Activated naive CD4-positive, alpha-beta T cell treated with anti-CD3 and anti-CD28 coated beads, Interleukin-2, amount 10 ng/mL, durations not matched to agents 7 days and 5 days (primary cell): ENCODE data around the gene MTMR10.

ENCODE experiments used
- CTCF ChIA-PET: fragments of 350-600 bp; sonication (Branson Sonifier 250); formaldehyde crosslinking; loops from one replicate; lab custom pipeline; 2021; ENCODE audit warnings: antibody characterized with exemption; lab: Charles Lee
- DNase-seq: peaks from one replicate; pipeline ENCODE4 v3.0.0-alpha.2; 2020
- H3K27ac Mint-ChIP-seq: one replicate; pipeline ENCODE4 v1.8.0; 2021; ENCODE audit warnings: mild to moderate bottlenecking, moderate library complexity, mixed read lengths
- H3K27me3 Mint-ChIP-seq: one replicate; pipeline ENCODE4 v1.8.0; 2021; ENCODE audit warnings: mild to moderate bottlenecking, mixed read lengths
- H3K36me3 Mint-ChIP-seq: one replicate; pipeline ENCODE4 v1.8.0; 2021; ENCODE audit warnings: mixed read lengths
- H3K4me1 Mint-ChIP-seq: one replicate; pipeline ENCODE4 v1.8.0; 2021; ENCODE audit warnings: mixed read lengths
- H3K4me3 Mint-ChIP-seq: one replicate; pipeline ENCODE4 v1.8.0; 2021; ENCODE audit warnings: mild to moderate bottlenecking, moderate library complexity, mixed read lengths
- H3K9me3 Mint-ChIP-seq: one replicate; pipeline ENCODE4 v1.8.0; 2021; ENCODE audit warnings: mixed read lengths

MTMR10 gene

DNA sequence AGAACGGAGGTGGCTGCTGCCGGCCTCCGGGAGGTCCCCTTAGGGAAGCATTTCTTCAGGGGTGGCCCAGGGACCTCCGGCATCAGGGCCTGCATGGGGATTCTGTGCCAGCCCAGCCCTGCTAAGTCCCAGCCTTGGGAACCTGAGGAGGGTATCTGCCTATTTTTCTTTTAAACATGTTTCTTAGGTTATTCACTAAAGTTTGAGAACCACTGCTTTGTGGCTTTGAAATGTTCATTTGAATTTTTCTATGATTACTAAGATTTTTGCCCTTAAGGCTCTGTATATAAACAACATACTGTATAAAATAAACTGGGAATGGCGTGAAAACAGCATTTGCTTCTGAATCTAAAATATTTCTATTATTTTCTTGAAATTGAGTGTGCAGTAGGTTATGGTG is 63.4 kb downstream of the MTMR10 start:
- Mint-ChIP-seq H3K9me3 (no peaks in the 10 kb centered on the region), H3K36me3 (peaks cover 32% of the 10 kb centered on the region), H3K27me3 (no peaks in the 10 kb centered on the region), H3K4me1 (peaks cover 2% of the 10 kb centered on the region), H3K4me3 (no peak overlapping the region), H3K27ac (no peak overlapping the region)
- DNase-seq = no peak
- CTCF ChIA-PET = no interaction called here

DNA sequence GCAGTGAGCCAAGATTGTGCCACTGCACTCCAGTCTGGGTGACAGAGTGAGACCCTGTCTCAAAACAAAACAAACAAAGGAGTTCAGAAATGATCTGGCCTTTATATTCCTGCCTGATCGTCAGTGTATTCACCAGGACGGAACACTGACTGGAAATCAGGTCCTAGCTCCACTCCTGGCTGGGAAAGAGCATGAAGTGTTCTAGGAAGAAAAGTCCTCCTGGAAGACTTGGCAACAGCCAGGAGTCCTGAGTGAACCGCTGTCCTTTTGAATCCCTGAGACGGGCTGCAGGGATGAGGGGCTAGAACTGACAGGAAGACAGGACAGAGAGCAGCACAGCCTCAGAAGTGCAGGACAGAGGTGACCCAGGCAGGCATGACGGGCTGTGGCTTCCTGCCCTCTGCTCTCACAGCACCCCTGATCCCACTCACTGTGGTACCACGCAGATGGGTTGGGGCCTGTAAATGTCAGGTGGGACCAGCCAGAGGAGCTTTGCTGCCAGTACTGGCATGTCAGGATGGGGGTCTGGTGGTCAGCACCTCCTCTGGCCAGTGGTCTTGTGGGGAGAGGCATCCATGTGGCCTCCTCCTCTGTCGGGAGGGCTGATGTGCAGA is 64.2 kb downstream of the MTMR10 start:
- Mint-ChIP-seq H3K27me3 (no peaks in the 10 kb centered on the region), H3K36me3 (peaks cover 29% of the 10 kb centered on the region), H3K27ac (no peak overlapping the region), H3K9me3 (no peaks in the 10 kb centered on the region), H3K4me3 (no peak overlapping the region), H3K4me1 (no peaks in the 10 kb centered on the region)
- CTCF ChIA-PET = no interaction called here
- DNase-seq = no peak

DNA sequence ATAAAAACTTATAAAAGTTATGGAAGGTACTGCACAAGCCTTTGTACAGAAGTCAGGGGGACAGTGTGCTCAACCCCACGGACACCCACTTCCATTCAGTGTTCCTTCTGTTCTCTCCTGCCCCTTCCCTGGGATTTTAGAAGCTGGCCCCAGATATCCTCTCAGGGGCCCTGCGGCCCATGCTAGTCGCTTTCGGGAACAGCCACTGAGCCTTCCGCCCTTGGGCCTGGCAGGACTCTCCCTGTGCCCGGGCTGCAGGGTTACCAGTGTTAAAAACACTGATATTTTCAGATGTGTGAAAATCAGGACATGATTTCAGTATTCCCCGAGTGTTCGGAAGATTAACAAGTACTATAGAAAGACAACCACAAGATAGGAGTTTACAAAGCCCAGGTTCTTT is 65.3 kb downstream of the MTMR10 start:
- H3K27ac Mint-ChIP-seq = peak overlapping the region; percentile 28
- H3K4me1 Mint-ChIP-seq = no peaks in the 10 kb centered on the region
- no peaks in the 10 kb centered on the region for H3K27me3 Mint-ChIP-seq
- H3K36me3 Mint-ChIP-seq = peaks cover 26% of the 10 kb centered on the region
- CTCF ChIA-PET = no interaction called here
- no peak overlapping the region for H3K4me3 Mint-ChIP-seq
- H3K9me3 Mint-ChIP-seq = no peaks in the 10 kb centered on the region
- DNase-seq = no peak

DNA sequence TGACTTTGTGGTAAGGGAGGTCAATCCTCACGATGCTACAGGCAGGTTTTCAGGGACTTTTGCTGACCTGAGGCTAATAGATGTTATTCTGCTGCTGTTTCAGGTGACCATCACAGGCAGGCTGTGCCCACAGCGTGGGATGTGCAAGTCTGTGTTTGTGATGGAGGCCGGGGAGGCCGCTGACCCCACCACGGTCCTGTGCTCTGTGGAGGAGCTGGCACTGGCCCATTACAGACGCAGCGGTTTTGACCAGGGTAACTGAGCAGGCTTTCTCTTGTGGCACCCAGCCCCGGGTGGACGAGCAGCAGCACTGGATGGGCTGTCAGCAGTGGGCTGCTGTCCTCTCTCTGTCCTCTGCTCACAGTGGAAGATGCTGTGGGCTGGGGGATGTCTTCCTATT is 65.7 kb downstream of the MTMR10 start:
- no peaks in the 10 kb centered on the region for H3K9me3 Mint-ChIP-seq
- DNase-seq = no peak
- H3K27me3 Mint-ChIP-seq = no peaks in the 10 kb centered on the region
- no peak overlapping the region for H3K27ac Mint-ChIP-seq
- no peak overlapping the region for H3K4me3 Mint-ChIP-seq
- CTCF ChIA-PET = no interaction called here
- H3K4me1 Mint-ChIP-seq = no peaks in the 10 kb centered on the region
- peaks cover 25% of the 10 kb centered on the region for H3K36me3 Mint-ChIP-seq

DNA sequence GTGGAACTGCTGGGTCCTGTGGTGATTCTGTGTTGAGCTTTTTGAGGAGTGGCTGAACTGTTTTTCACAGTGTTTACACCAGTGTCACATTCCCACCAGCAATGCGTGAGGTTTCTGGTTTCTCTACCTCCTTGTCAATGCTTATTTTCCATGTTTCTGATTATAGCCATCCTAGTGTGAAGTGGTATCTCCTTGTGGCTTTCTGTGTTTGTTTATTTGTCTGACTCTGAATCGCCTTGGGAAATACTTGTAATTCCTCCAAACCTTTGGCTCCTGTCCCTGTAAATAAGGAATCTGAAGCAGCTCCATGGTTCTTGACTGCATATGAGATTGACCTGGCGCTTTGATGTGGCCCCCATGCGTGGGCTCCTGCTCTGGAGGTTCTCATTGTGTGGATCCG is 67.1 kb downstream of the MTMR10 start:
- no peaks in the 10 kb centered on the region for H3K27me3 Mint-ChIP-seq
- CTCF ChIA-PET = no interaction called here
- no peaks in the 10 kb centered on the region for H3K9me3 Mint-ChIP-seq
- H3K4me1 Mint-ChIP-seq = no peaks in the 10 kb centered on the region
- H3K27ac Mint-ChIP-seq = no peak overlapping the region
- H3K36me3 Mint-ChIP-seq = peaks cover 19% of the 10 kb centered on the region
- DNase-seq = no peak
- no peak overlapping the region for H3K4me3 Mint-ChIP-seq

DNA sequence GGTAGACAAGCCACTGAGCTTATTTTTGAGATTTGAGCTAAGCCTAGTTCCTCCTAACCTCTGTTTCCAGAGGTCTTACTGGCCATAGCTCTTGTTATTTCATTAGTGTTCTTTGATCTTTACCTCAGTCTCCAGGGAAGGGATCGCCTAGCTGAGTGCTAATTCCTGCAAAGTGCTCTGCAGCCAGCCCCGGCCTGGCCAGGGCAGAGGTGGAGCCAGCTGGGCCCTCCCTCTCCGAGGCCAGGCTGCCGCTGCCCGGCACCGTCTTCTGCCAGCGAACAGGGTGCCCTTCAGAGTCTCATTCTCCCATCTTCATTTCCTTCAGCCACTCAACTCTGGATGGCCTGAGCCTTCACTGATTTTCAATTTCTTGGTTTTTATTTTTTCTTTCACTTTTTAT is 68.0 kb downstream of the MTMR10 start:
- Mint-ChIP-seq H3K27ac (no peak overlapping the region), H3K4me3 (no peak overlapping the region), H3K27me3 (no peaks in the 10 kb centered on the region), H3K4me1 (no peaks in the 10 kb centered on the region), H3K9me3 (no peaks in the 10 kb centered on the region), H3K36me3 (peaks cover 16% of the 10 kb centered on the region)
- no peak for DNase-seq
- CTCF ChIA-PET = interaction anchor here (0.6 to 0.8 kb wide), 2 partner anchors 64 to 84 kb away, joined by 3 read pairs; no protein-coding TSS in a partner anchor

DNA sequence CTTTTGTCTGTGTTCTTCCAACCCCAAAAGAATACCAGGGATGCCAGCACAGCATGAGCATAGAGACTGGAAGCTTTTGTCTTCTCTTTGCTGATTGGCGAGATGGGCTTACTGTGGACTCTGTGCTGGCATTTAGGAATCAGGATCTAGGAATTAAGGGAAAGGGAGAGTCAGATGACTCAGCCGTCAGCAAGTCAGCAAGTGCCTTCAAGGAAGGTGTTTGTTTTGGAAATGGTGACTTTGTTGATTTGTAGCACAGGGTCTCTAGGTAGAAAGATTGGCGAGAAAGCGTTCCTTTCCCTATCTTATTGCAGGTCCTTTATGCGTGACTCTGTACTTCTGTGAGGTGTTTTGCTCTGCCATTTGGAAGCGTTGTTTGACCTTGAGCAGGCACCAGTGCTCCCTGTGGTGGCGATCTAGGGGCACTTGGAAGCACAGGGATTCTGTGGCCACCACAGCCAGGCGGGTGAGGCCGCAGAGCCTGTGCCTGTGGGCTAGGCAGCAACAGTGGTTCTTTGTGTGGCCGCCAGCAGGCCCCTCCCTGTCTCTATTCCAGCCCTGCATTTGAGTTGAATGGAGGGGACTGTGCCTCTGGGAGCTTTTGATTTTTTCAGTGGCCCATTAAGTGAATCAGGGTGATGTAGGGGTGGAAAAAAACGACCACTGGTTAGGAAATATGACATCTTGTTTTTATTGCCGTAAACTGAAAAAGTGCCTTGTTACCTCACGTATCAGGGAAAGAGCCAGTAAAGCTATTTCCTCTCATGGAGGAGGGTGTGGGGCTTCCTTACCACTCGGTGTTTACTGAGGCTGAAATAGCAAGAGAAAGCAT is 68.7 kb downstream of the MTMR10 start:
- Mint-ChIP-seq H3K36me3 (peaks cover 18% of the 10 kb centered on the region), H3K4me3 (no peak overlapping the region), H3K4me1 (no peaks in the 10 kb centered on the region), H3K9me3 (no peaks in the 10 kb centered on the region), H3K27me3 (no peaks in the 10 kb centered on the region), H3K27ac (no peak overlapping the region)
- no peak for DNase-seq
- CTCF ChIA-PET = interaction anchor here (0.6 to 0.8 kb wide), 2 partner anchors 63 to 85 kb away, joined by 3 read pairs; no protein-coding TSS in a partner anchor

DNA sequence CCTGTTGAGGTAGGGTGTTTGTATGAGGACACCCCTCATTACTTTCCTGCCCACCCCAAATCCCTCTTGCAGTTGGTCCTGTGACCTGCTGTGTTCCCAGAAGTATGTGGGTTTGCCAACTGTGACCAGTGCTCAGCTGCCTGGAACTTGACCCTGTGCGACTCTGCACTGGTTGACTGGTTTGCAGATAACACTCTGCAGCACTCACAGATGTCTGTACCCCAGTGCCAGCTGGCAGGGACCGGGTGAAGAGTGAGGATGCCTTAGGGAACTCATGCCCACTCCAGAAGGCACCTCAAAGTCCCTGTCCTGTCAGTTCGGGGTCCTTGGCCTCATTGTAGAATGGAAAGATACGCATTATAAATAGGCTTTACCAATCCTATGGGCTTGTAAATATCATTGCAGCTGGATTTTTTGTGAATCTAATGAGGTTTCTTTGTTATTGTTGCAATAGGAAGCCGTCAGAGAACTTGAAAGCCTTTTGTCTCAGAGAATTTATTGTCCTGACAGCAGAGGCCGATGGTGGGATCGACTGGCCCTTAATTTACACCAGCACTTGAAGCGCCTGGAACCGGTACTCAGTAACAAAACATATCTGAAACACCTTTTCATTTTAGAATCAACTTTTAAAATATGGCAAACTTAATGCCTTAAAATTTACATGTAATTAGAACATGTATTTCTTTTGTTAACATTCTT is 69.5 kb downstream of the MTMR10 start:
- Mint-ChIP-seq H3K9me3 (no peaks in the 10 kb centered on the region), H3K27ac (no peak overlapping the region), H3K36me3 (peaks cover 16% of the 10 kb centered on the region), H3K4me1 (no peaks in the 10 kb centered on the region), H3K27me3 (no peaks in the 10 kb centered on the region), H3K4me3 (no peak overlapping the region)
- DNase-seq = no peak
- CTCF ChIA-PET = no interaction called here

DNA sequence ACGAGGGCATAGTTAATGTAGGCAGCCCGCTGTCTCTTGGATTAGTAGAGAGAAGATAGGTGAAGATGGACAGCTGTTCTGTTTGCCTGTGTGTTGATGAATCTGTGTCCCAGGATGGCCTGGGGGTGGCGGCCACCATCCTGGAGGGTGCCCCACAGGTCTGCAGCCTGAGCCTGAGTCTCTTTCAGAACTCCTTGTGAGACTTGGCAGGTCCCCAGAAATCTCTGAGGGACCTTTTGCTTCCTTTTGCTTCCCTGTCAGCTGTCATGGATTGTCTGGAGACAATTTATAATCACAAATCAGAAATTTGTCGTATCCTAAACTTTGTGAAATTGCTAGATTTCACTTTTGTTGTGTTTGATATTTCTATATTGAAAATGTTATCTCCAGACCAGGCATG is 70.3 kb downstream of the MTMR10 start:
- H3K27ac Mint-ChIP-seq = no peak overlapping the region
- CTCF ChIA-PET = no interaction called here
- H3K27me3 Mint-ChIP-seq = no peaks in the 10 kb centered on the region
- no peaks in the 10 kb centered on the region for H3K4me1 Mint-ChIP-seq
- peaks cover 19% of the 10 kb centered on the region for H3K36me3 Mint-ChIP-seq
- H3K9me3 Mint-ChIP-seq = no peaks in the 10 kb centered on the region
- DNase-seq = no peak
- no peak overlapping the region for H3K4me3 Mint-ChIP-seq

DNA sequence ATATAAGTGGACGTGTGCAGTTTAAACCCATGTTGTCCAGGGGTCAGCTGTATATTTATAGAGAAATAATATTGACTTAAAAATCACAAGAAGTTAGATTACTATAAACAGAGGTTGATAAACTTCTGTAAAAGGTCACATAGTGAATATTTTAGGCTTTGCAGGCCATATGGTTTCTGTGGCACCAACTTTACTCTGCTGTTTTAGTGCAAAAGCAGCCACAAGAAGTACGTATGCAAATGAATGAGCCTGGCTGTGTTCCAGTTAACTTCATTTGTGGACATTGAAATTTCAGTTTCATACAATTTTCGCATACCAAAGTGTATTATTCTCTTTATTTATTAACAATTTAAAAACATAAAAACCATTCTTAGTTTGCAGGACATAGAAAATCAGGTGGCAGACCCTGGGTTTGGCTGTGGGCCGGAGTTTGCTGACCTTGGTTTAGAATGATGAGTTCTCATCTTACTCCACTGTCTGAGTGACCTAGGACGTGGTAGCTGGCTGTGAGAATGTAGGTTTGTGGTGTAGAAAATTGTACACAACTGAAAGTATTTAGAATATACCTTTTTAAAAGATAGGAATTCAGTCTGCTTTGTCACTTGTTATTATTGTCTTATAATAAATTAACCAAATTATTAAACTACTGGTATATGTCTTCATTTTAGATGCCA is 71.4 kb downstream of the MTMR10 start:
- DNase-seq = no peak
- H3K36me3 Mint-ChIP-seq = peaks cover 20% of the 10 kb centered on the region
- no peaks in the 10 kb centered on the region for H3K27me3 Mint-ChIP-seq
- no peak overlapping the region for H3K4me3 Mint-ChIP-seq
- H3K27ac Mint-ChIP-seq = no peak overlapping the region
- CTCF ChIA-PET = no interaction called here
- no peaks in the 10 kb centered on the region for H3K9me3 Mint-ChIP-seq
- H3K4me1 Mint-ChIP-seq = no peaks in the 10 kb centered on the region

DNA sequence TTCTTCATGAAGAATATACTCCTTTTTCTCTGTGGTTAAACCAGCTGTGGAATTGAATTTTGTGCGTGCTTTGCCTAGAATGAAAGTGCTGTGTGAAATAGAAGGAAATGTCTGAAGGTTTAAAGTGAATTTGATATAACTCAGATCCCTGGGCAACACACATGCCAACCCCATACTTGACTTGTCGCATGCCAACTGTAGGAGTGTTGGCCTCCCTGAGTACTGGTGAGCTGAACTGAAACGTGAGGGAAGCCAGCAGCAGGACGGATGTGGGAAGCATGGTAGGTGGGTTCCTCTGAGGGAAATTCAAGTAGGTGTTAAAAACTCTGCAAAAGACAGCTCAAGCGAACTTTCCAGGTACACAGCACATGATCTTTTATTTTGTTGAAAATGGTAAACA is 73.1 kb downstream of the MTMR10 start:
- Mint-ChIP-seq H3K27ac (no peak overlapping the region), H3K36me3 (peaks cover 18% of the 10 kb centered on the region), H3K4me1 (no peaks in the 10 kb centered on the region), H3K4me3 (no peak overlapping the region), H3K27me3 (no peaks in the 10 kb centered on the region), H3K9me3 (no peaks in the 10 kb centered on the region)
- CTCF ChIA-PET = no interaction called here
- DNase-seq = no peak

DNA sequence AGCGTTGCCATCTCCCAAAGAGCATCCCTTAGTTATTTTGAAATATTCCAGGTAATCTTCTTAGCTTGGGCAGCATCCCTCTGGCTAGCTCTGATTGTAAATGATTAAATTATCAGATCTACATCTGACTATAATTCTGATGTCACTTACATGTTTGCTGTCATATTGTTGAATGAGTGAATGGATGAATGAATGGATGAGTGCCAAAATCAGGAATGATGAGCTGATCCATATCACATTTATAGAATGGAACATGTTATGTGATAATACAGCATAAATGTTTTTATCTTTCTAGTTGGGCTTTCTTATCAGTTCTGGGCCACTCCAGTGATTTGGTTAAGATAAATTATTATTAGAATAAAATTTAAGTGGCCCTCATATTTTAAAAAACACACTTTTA is 73.8 kb downstream of the MTMR10 start:
- H3K4me3 Mint-ChIP-seq = no peak overlapping the region
- H3K9me3 Mint-ChIP-seq = no peaks in the 10 kb centered on the region
- H3K36me3 Mint-ChIP-seq = peaks cover 18% of the 10 kb centered on the region
- CTCF ChIA-PET = no interaction called here
- no peaks in the 10 kb centered on the region for H3K27me3 Mint-ChIP-seq
- no peaks in the 10 kb centered on the region for H3K4me1 Mint-ChIP-seq
- H3K27ac Mint-ChIP-seq = no peak overlapping the region
- DNase-seq = no peak

DNA sequence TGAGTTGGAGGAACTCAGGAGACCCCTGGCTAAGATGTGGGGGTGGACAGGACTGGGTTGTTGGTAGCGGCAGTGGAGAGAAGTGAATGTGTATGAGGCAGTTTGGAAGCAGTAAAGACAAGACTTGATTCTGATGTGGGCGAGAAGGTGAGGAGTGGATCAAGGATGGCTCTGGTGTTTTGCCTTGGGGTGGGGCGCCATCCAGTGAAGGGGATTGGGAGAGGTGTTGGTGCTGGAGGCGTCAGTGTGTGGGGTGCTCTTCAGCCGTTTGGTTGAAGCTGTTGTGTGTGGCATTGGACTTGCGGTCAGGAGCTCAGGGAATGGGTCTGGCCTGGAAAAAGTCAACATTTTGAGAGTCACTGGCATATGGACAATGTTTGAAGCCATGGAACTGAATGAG is 74.4 kb downstream of the MTMR10 start:
- H3K36me3 Mint-ChIP-seq = peaks cover 18% of the 10 kb centered on the region
- CTCF ChIA-PET = no interaction called here
- no peaks in the 10 kb centered on the region for H3K27me3 Mint-ChIP-seq
- H3K27ac Mint-ChIP-seq = no peak overlapping the region
- no peaks in the 10 kb centered on the region for H3K9me3 Mint-ChIP-seq
- no peak overlapping the region for H3K4me3 Mint-ChIP-seq
- H3K4me1 Mint-ChIP-seq = no peaks in the 10 kb centered on the region
- DNase-seq = no peak

DNA sequence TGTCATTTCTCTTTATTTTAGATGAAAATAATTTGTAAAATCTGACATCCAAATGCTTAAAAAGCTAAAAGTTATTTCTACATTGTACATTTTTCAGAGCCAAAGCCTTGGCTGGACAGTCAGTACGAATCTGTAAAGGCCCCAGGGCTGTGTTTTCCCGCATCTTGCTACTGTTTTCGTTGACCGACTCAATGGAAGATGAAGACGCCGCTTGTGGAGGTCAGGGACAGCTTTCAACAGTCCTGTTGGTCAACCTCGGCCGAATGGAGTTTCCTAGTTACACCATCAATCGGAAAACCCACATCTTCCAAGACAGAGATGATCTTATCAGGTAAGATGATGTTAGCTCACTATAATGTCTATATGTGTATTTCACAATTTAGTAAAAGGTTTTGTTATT is 77.7 kb downstream of the MTMR10 start:
- Mint-ChIP-seq H3K4me3 (no peak overlapping the region), H3K9me3 (no peaks in the 10 kb centered on the region), H3K27me3 (no peaks in the 10 kb centered on the region), H3K27ac (no peak overlapping the region), H3K4me1 (peaks cover 2% of the 10 kb centered on the region), H3K36me3 (peaks cover 23% of the 10 kb centered on the region)
- CTCF ChIA-PET = interaction anchor here (0.9 kb wide), 1 partner anchor 215 kb away, joined by 3 read pairs; no protein-coding TSS in a partner anchor
- DNase-seq = no peak
